Karpas-422 (cell line): ENCODE results near the gene KCNJ6. TPM values are rescaled to one million over a fixed set of nuclear protein-coding genes. Genes with fewer than 3 reads are reported as not detected.
"Not testable (repeated sequence)": the region's sequence is repeated elsewhere in the genome, so short reads cannot be mapped to it uniquely, and the experiment has no call there.

ENCODE experiments used
- DNase-seq: peaks from one replicate; pipeline ENCODE4 v3.0.0-alpha.2; 2015
- H2AFZ ChIP-seq: fragments of 200-600 bp; sonication (generic); 2 replicates; pipeline ENCODE4 v1.6.1; 2014; ENCODE audit warnings: antibody characterized with exemption, low read length, mixed read lengths
- H3K27ac ChIP-seq: fragments of 200-600 bp; sonication (generic); 2 replicates; pipeline ENCODE4 v1.5.1; 2014; ENCODE audit warnings: mild to moderate bottlenecking, low read length, moderate library complexity
- H3K27me3 ChIP-seq: fragments of 200-600 bp; sonication (generic); 2 replicates; pipeline ENCODE4 v1.6.1; 2014; ENCODE audit warnings: low read length, mixed read lengths
- H3K36me3 ChIP-seq: fragments of 200-600 bp; sonication (generic); 2 replicates; pipeline ENCODE4 v1.6.1; 2014; ENCODE audit warnings: low read length, mixed read lengths; ENCODE audit not compliant: insufficient read depth
- H3K4me1 ChIP-seq: fragments of 200-600 bp; sonication (generic); 2 replicates; pipeline ENCODE4 v1.6.1; 2014; ENCODE audit warnings: mild to moderate bottlenecking, low read length, mixed read lengths
- H3K4me2 ChIP-seq: fragments of 200-600 bp; sonication (generic); 2 replicates; pipeline ENCODE4 v1.6.1; 2014; ENCODE audit warnings: low read length, low read depth, mild to moderate bottlenecking; ENCODE audit not compliant: poor library complexity, severe bottlenecking
- H3K4me3 ChIP-seq: fragments of 200-600 bp; sonication (generic); 2 replicates; pipeline ENCODE4 v1.5.1; 2014; ENCODE audit warnings: mild to moderate bottlenecking, antibody characterized with exemption, low read length, mixed read lengths
- H3K79me2 ChIP-seq: fragments of 200-600 bp; sonication (generic); 2 replicates; pipeline ENCODE4 v1.6.1; 2014; ENCODE audit warnings: mild to moderate bottlenecking, low read length, mixed read lengths
- H3K9ac ChIP-seq: fragments of 200-600 bp; sonication (generic); 2 replicates; pipeline ENCODE4 v1.6.0; 2014; ENCODE audit warnings: low read length
- H3K9me2 ChIP-seq: fragments of 200-600 bp; sonication (generic), shearing (Covaris generic); replicated peaks from 2 replicates; pipeline ENCODE4 v1.6.0; 2014; ENCODE audit warnings: mild to moderate bottlenecking, low read length, moderate library complexity; ENCODE audit not compliant: insufficient read depth
- H3K9me3 ChIP-seq: fragments of 300-700, 200-600 bp; sonication (generic); 2 replicates; pipeline ENCODE4 v1.6.1; 2014; ENCODE audit warnings: low read length, mixed read lengths
- H4K20me1 ChIP-seq: fragments of 200-600 bp; sonication (generic); 2 replicates; pipeline ENCODE4 v1.6.1; 2014; ENCODE audit warnings: mild to moderate bottlenecking, antibody characterized with exemption, low read length, low read depth; ENCODE audit not compliant: insufficient read depth
- total RNA-seq: library from RNA; depleted of rRNA; stranded (reverse); fragments of >200 nt; shearing (Covaris generic); gene quantifications from 2 replicates; pipeline ENCODE4 v1.2.3, GENCODE V29; 2014; ENCODE audit warnings: low replicate concordance

Gene KCNJ6
- total RNA-seq, 1 experiment from 2014 or later = not detected

DNA sequence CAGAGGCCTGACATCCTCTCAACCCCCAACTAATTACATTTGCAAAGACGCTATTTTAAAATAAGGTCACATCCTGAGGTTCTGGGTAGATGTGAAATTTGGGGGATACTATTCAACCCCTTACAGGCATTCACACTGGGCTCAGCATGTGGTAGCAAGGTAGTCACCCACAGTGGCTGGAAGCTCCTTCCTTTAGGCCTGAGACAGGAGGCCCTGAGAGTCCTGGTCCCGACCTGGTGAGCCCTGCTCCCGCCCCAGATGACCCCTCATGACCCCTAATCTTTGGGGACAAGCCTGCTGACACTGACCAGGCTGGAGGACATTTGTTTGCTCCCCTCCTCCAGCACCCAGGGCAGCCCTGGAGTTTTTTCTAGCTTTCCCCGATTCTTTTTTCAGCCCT lies 323.8 kb downstream of the KCNJ6 start:
- Histone ChIP-seq H3K4me3 (no peak overlapping the region), H3K9ac (no peak overlapping the region), H3K4me2 (no peak overlapping the region), H2AFZ (no peak overlapping the region), H3K4me1 (no peaks in the 10 kb centered on the region), H3K9me2 (no peaks in the 10 kb centered on the region), H3K36me3 (no peaks in the 10 kb centered on the region), H4K20me1 (no peaks in the 10 kb centered on the region), H3K9me3 (no peaks in the 10 kb centered on the region), H3K27ac (no peak overlapping the region), H3K79me2 (no peaks in the 10 kb centered on the region), H3K27me3 (no peaks in the 10 kb centered on the region)
- DNase-seq = no peak

DNA sequence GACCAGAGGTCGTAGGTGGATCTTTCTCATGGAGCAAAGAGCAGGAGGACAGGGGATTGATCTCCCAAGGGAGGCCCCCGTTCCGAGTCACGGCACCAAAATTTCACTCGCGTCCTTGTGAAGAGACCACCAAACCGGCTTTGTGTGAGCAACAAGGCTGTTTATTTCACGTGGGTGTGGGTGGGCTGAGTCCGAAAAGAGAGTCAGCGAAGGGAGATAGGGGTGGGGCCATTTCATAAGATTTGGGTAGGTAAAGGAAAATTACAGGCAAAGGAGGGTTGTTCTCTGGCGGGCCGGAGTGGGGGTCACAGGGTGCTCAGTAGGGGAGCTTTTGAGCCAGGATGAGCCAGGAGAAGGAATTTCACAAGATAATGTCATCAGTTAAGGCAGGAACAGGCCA lies 324.3 kb downstream of the KCNJ6 start:
- H4K20me1 ChIP-seq = not testable (repeated sequence)

DNA sequence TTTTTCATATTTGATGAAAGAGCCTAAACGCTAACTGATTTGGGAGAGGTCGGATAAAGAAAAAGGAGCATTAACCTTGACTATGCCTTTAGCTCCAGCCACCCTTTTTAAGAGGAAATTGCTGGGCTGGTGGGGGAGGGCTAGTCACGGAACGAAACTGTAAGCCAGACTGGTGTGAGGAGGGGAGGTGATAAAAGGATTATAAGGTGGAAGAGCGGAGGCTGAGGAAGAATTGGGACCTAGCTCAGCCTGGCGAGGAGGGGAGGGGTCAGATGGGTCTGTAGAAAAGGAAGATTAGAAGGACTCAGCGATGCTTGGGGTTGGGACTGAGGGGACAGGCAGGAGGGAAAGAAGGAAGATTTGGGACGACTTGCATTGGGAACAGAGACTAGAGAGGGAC lies 325.4 kb downstream of the KCNJ6 start:
- not testable (repeated sequence) for H2AFZ ChIP-seq

More for the DNA sequence above, 324.3 kb downstream of the KCNJ6 start:
- not testable (repeated sequence) for H3K9ac ChIP-seq, H3K27me3 ChIP-seq, H3K9me3 ChIP-seq, DNase-seq, H3K4me2 ChIP-seq, H3K4me1 ChIP-seq, H2AFZ ChIP-seq, H3K79me2 ChIP-seq, H3K4me3 ChIP-seq, H3K27ac ChIP-seq, H3K9me2 ChIP-seq, H3K36me3 ChIP-seq

DNA sequence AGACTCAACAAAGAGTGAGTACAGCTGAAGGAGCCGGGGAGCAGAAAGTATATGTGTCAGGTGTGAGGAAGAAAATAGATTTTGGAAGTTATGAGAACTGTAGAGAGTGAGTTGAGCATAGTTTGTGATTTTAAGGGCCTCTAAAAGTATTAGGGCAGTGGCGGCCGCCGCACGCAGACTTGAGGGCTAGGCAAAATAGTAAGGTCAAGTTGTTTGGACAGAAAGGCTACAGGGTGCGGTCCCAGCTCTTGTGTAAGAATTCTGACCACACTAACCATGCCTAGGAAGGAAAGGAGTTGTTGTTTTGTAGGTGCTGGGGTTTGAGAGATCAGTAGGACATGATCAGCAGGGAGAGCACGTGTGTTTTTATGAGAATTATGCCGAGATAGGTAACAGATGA lies 327.6 kb downstream of the KCNJ6 start:
- H3K9me2 ChIP-seq, H3K9me3 ChIP-seq, H3K27ac ChIP-seq, H3K4me3 ChIP-seq, H3K4me1 ChIP-seq, H3K36me3 ChIP-seq, H3K9ac ChIP-seq, H4K20me1 ChIP-seq, DNase-seq, H2AFZ ChIP-seq, H3K79me2 ChIP-seq, H3K4me2 ChIP-seq, H3K27me3 ChIP-seq: not testable (repeated sequence)

More for the DNA sequence above, 325.4 kb downstream of the KCNJ6 start:
- H3K9me2 ChIP-seq, H3K27ac ChIP-seq, H3K36me3 ChIP-seq, H3K4me3 ChIP-seq, H3K4me2 ChIP-seq, H3K27me3 ChIP-seq, H3K9ac ChIP-seq, H3K4me1 ChIP-seq, H3K79me2 ChIP-seq, DNase-seq, H3K9me3 ChIP-seq, H4K20me1 ChIP-seq: not testable (repeated sequence)

DNA sequence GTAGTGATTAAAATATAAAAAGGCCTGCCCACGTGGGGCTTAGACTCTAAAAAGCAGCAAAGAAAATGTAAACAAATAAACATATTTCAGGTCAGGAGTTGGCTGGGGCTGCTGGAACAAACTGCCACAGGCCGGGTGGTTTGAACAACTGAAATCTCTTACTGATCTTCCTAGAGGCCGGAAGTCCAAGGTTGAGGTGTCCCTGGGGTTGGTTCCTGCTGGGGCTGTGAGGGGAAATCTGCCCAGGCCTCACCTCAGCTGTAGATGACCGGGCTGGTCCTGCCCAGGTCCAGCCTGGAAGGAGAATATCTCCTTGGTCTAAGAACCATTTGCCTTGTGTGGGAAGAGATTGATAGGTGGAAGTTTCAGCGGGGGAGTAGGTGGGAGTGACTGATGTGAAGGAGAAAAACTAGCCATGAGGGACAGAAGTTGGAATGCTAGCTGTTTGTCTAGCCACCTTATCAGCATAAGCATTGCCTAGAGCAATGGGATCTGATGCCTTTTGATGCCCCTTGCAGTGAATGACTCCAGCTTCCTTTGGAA lies 328.6 kb downstream of the KCNJ6 start:
- no peaks in the 10 kb centered on the region for H3K9me3 ChIP-seq
- no peaks in the 10 kb centered on the region for H3K4me1 ChIP-seq
- DNase-seq = no peak

DNA sequence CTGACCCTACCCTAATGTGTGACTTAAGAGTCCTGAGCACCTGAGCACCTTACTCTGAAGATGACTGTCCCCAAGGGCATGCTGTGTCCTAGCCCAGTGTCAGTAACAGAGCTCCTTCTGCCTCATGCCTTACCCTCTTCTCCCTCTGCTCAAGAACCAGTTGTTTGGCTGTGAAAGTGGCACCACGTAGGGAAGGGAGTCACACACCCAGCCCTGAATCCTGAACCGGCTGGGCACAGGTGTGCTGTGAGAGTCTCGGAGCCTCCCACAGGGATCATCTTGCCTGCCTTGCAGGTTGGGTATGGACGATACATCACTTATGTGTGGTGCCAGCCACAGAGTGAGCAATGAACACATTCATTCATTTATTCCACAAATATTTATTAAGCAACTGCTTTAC lies 329.1 kb downstream of the KCNJ6 start:
- Histone ChIP-seq H2AFZ (no peak overlapping the region), H3K4me2 (no peak overlapping the region), H3K27me3 (no peaks in the 10 kb centered on the region), H3K9me3 (no peaks in the 10 kb centered on the region), H4K20me1 (no peaks in the 10 kb centered on the region), H3K36me3 (no peaks in the 10 kb centered on the region), H3K4me3 (no peak overlapping the region), H3K27ac (no peak overlapping the region), H3K9ac (no peak overlapping the region), H3K4me1 (no peaks in the 10 kb centered on the region), H3K9me2 (no peaks in the 10 kb centered on the region), H3K79me2 (no peaks in the 10 kb centered on the region)
- DNase-seq = no peak

More for the DNA sequence above, 328.6 kb downstream of the KCNJ6 start:
- H3K27me3 ChIP-seq = no peaks in the 10 kb centered on the region
- no peaks in the 10 kb centered on the region for H3K36me3 ChIP-seq
- no peak overlapping the region for H3K4me2 ChIP-seq
- H4K20me1 ChIP-seq = no peaks in the 10 kb centered on the region
- no peaks in the 10 kb centered on the region for H3K9me2 ChIP-seq
- no peak overlapping the region for H3K9ac ChIP-seq
- no peak overlapping the region for H3K27ac ChIP-seq
- H3K79me2 ChIP-seq = no peaks in the 10 kb centered on the region
- H2AFZ ChIP-seq = no peak overlapping the region
- no peak overlapping the region for H3K4me3 ChIP-seq

DNA sequence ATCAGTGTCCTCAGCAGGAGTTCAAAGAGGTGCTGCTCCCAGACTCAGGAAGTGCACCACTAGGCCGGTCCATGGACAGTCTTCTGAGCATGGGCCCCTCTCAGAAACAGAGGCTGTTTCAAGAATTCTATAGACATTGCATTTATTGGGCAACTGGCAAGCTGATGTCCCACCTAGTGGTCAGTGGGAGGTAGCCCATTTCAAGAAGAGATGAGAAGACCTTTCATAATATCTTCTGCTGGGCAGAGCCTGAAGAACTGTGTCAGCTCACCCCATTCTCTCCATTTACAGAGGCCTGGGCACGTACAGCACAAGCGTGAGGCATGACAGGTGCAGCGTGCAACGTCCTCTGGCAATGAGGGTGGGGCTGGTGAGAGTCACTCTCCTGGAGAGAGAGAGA lies 333.7 kb downstream of the KCNJ6 start:
- peak; percentile 68 for DNase-seq
- Histone ChIP-seq H4K20me1 (no peaks in the 10 kb centered on the region), H3K36me3 (no peaks in the 10 kb centered on the region), H3K9me2 (no peaks in the 10 kb centered on the region), H3K9ac (no peak overlapping the region), H3K27ac (no peak overlapping the region), H3K9me3 (peaks cover 6% of the 10 kb centered on the region), H3K4me3 (no peak overlapping the region), H2AFZ (no peak overlapping the region), H3K4me1 (no peaks in the 10 kb centered on the region), H3K4me2 (no peak overlapping the region), H3K27me3 (peaks cover 3% of the 10 kb centered on the region; the same call in 1 of the 2 replicates), H3K79me2 (no peaks in the 10 kb centered on the region)

DNA sequence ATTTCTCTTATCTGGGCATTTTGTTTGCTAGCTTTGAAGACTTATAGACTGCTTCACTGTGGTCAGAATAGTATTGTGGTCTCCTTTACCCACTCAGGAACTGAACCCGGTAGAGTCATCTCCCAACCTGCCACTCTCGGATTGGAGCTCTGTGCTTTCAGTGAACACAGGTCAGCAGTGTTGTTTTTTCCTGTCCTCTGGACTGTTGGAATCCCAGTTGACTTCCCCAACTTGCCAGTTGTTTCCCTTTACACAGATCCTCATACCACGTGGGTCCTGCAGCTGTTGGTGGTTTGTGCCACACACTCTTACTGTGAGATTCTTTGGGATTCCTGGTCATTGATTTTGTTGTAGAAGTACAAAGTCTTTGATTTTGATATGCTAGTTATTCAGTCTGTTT lies 335.6 kb downstream of the KCNJ6 start:
- H3K36me3 ChIP-seq = no peaks in the 10 kb centered on the region
- H3K4me3 ChIP-seq = no peak overlapping the region
- H3K79me2 ChIP-seq = no peaks in the 10 kb centered on the region
- peaks cover 6% of the 10 kb centered on the region for H3K9me3 ChIP-seq
- no peak overlapping the region for H2AFZ ChIP-seq
- H3K27me3 ChIP-seq = peaks cover 3% of the 10 kb centered on the region; the same call in 1 of the 2 replicates
- no peaks in the 10 kb centered on the region for H4K20me1 ChIP-seq
- H3K9ac ChIP-seq = no peak overlapping the region
- H3K4me1 ChIP-seq = no peaks in the 10 kb centered on the region
- no peaks in the 10 kb centered on the region for H3K9me2 ChIP-seq
- no peak overlapping the region for H3K27ac ChIP-seq
- H3K4me2 ChIP-seq = no peak overlapping the region
- no peak for DNase-seq

DNA sequence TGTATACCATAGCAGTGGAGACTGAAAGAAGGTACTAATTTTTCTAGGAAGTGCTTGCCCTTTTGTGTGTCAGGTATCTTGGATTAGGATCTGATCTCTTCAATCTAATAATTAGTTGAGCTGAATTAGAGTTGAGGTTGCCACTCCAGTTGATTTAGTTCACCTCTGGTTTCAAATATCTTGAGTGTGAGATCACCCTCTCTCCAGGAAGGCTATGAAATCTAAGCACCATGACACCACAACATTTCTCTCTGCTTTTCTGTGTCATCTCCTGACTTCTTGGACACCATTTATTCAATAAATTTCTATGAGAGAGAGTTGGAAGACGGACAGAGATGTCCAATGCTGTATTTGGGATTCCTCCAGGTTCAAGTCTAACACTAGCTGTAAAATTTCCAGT lies 336.9 kb downstream of the KCNJ6 start:
- H2AFZ ChIP-seq = no peak overlapping the region
- H3K9ac ChIP-seq = no peak overlapping the region
- no peak for DNase-seq
- no peak overlapping the region for H3K27ac ChIP-seq
- no peak overlapping the region for H3K4me2 ChIP-seq
- no peaks in the 10 kb centered on the region for H4K20me1 ChIP-seq
- peaks cover 3% of the 10 kb centered on the region; the same call in 1 of the 2 replicates for H3K27me3 ChIP-seq
- H3K36me3 ChIP-seq = no peaks in the 10 kb centered on the region
- peaks cover 6% of the 10 kb centered on the region for H3K9me3 ChIP-seq
- H3K4me1 ChIP-seq = no peaks in the 10 kb centered on the region
- H3K4me3 ChIP-seq = no peak overlapping the region
- no peaks in the 10 kb centered on the region for H3K9me2 ChIP-seq
- no peaks in the 10 kb centered on the region for H3K79me2 ChIP-seq
